Measurements from ENCODE around the gene CACNB4. TPM values are rescaled to one million over a fixed set of nuclear protein-coding genes. Genes with fewer than 3 reads are reported as not detected.
A peak's percentile ranks its signal among the peaks of the same experiment; 100 is the strongest.

Gene CACNB4
- total and polyA plus RNA-seq, 10 donors: 0.14 to 5.1 (median 1.6) TPM

DNA sequence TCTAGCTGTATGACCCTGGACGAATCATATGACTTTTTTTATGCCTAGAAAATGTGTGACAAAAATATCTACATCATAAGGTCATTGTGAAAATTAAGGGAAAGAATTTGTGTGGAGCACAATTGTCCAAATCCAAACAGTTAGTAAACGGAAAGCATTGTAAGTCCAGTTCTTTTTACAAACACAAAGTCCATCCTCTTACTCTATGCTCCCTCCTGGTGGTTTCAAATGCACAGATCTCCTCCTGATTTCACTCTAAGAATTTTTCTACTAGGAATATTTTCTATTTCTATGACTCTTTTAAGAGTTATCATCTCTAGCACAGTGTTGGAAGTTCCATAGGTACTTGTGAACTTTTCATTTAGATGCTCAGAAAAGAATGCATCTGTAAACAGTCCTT lies 145.4 kb downstream of the CACNB4 start:
- no peak for DNase-seq
- H3K27me3 ChIP-seq (replicated peaks in 1 of 7): no peaks in the 10 kb centered on the region
- 64 to 88% (median 71%) methylated on average over 2 of the region's 2 CpGs for WGBS, 5 donors
- TF ChIP-seq, protein P1, sequence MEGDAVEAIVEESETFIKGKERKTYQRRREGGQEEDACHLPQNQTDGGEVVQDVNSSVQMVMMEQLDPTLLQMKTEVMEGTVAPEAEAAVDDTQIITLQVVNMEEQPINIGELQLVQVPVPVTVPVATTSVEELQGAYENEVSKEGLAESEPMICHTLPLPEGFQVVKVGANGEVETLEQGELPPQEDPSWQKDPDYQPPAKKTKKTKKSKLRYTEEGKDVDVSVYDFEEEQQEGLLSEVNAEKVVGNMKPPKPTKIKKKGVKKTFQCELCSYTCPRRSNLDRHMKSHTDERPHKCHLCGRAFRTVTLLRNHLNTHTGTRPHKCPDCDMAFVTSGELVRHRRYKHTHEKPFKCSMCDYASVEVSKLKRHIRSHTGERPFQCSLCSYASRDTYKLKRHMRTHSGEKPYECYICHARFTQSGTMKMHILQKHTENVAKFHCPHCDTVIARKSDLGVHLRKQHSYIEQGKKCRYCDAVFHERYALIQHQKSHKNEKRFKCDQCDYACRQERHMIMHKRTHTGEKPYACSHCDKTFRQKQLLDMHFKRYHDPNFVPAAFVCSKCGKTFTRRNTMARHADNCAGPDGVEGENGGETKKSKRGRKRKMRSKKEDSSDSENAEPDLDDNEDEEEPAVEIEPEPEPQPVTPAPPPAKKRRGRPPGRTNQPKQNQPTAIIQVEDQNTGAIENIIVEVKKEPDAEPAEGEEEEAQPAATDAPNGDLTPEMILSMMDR (IDR thresholded peaks at IDR 0.05 in 8 of 11, conservative IDR thresholded peaks at IDR 0.05 in 3 of 11): no peak
- TF ChIP-seq POLR2A (IDR thresholded peaks at IDR 0.05) (no peak), POLR2AphosphoS5 (IDR thresholded peaks at IDR 0.05) (no peak)
- no peak overlapping the region for H3K4me3 ChIP-seq
- no peaks in the 10 kb centered on the region for H3K4me1 ChIP-seq
- no peaks in the 10 kb centered on the region for H3K36me3 ChIP-seq
- H3K9me3 ChIP-seq: no peaks in the 10 kb centered on the region
- intact Hi-C loops (cut with DNase I; ENCODE audit: low total_unique reads): no loop called here
- H3K27ac ChIP-seq: no peak overlapping the region

DNA sequence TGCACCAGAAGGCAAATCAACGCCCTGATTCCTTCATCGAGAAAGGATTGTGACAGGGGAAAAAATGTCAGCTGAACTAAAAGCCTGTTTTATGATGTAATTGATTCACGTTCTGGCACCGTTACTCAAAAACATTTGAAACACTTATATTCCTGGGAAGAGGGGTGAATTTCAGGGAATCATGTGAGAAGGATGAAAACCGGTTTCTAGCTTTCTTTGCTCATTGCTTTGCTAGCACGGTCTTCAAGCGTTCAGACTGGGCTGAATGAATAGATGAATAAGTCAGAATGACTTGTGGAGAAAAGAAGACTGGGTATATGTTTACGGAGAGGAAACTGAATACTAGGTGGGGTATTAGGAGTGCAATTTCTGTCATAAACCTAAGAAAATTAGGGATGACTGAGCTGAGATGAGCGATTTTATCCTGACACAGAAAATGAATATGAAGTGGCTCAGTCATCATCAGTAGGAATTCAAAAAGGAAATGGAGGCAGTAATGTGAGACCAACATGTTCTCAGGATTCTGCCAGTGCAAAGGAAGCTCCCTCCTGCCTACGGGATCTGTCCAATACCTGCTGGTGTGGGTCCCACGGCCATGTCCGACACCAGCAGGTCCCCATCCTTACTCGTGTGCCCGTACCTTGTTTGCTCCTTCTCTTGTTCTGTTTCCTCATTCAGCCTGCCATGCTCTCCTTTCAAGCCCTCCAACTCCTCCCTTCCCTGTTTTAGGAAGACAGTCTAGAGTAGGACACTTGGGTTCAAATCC lies 146.0 kb downstream of the CACNB4 start:
- Histone ChIP-seq H3K27ac (no peak overlapping the region), H3K4me3 (no peak overlapping the region), H3K36me3 (no peaks in the 10 kb centered on the region), H3K9me3 (no peaks in the 10 kb centered on the region), H3K27me3 (replicated peaks in 1 of 7) (no peaks in the 10 kb centered on the region), H3K4me1 (peaks cover 0 to 4% (median 0%) of the 10 kb centered on the region in 6 donors)
- DNase-seq: no peak
- intact Hi-C loops (cut with DNase I; ENCODE audit: low total_unique reads): no loop called here
- TF ChIP-seq, protein P1 (IDR thresholded peaks at IDR 0.05 in 8 of 11, conservative IDR thresholded peaks at IDR 0.05 in 3 of 11): no peak
- TF ChIP-seq POLR2A (IDR thresholded peaks at IDR 0.05) (no peak), POLR2AphosphoS5 (IDR thresholded peaks at IDR 0.05) (no peak)
- 86 to 96% (median 92%) methylated on average over 14 of the region's 14 CpGs for WGBS, 5 donors

DNA sequence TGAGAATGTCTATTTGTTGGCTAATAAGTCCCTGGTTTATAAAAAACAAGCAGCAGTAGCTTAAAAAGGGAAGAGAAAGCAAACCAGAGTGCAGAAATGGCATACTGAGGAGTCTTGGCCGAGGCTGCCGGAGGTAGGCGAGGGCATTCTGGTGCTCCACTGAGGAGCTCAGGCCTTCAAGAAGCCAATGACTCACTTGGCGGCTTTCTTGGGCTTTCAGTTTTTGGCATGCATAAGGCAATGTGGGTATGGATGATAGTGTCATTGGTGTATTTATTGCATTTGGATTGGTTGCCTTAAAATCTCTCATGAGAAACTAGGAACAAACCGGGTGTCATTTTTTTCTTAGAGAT lies 151.1 kb downstream of the CACNB4 start:
- no peaks in the 10 kb centered on the region for H3K36me3 ChIP-seq
- DNase-seq: no peak
- no peaks in the 10 kb centered on the region for H3K27me3 ChIP-seq (replicated peaks in 1 of 7)
- intact Hi-C loops (cut with DNase I; ENCODE audit: low total_unique reads): no loop called here
- H3K4me1 ChIP-seq: peaks cover 0 to 13% (median 2%) of the 10 kb centered on the region in 6 donors
- H3K9me3 ChIP-seq: peaks cover 0 to 9% (median 6%) of the 10 kb centered on the region in 8 donors
- H3K4me3 ChIP-seq: peak overlapping the region in 2 of 8 donors; percentile 31 to 56
- TF ChIP-seq POLR2A (IDR thresholded peaks at IDR 0.05) (no peak), POLR2AphosphoS5 (IDR thresholded peaks at IDR 0.05) (no peak)
- TF ChIP-seq, protein P1 (IDR thresholded peaks at IDR 0.05 in 8 of 11, conservative IDR thresholded peaks at IDR 0.05 in 3 of 11): no peak
- WGBS, 5 donors: 38 to 48% (median 45%) methylated on average over 5 of the region's 5 CpGs
- H3K27ac ChIP-seq: peak overlapping the region in 2 of 8 donors; percentile 39 to 41
